ENCODE measurements around the gene ACOXL. TPM values are rescaled to one million over a fixed set of nuclear protein-coding genes. Genes with fewer than 3 reads are reported as not detected.

ACOXL gene
- total and polyA plus RNA-seq, 2 of the 8 experiments (the other 6 are each of a cell fraction or from before 2014, with no cell fraction given): 11.4 to 20.6 TPM

DNA sequence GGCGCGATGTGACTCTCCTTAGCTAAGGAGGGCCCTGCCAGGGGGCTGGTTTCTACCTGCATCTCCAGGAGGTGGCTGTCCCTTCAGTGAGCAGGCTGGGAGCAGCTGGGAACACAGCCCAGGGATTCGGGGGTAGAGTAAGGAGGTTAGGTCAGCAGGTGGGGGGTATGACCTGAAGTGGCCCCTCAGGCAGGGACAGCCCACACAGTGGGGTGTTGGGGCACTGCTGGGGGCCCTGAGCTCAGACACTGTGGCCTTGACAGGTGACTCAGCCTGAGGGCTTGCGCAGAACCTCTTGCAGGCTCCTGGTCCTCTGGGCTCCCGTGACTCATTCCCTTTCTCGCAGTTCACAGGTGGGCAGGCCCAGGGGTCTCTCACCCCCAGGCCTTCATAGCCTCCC, 202.6 kb downstream of the ACOXL start:
- no peak overlapping the region for H3K9ac ChIP-seq (replicated peaks in 1 of 4; ENCODE audit: extremely low read depth in 1 of 4, low read depth in 3 of 4, low read length in 3 of 4)
- H3K4me1 ChIP-seq (replicated peaks in 1 of 4; ENCODE audit: control insufficient read depth in 3 of 4, insufficient read depth in 4 of 4, low read length in 3 of 4): no peaks in the 10 kb centered on the region; a peak in 1 of 7 replicates
- DNase-seq (ENCODE audit: low read depth in 1 of 2, low spot score in 2 of 2) (no peak), FAIRE-seq (no peak)
- CTCF ChIA-PET (ENCODE audit: partially characterized antibody): interaction anchor here (0.6 to 0.8 kb wide), 2 partner anchors 58 to 223 kb away, joined by 3 read pairs; no protein-coding TSS in a partner anchor
- peaks cover 0 to 3% (median 0%) of the 10 kb centered on the region in 4 experiments; a peak in 1 of 8 replicates for H3K36me3 ChIP-seq (ENCODE audit: control insufficient read depth in 2 of 4, insufficient read depth in 4 of 4, low read length in 3 of 4)
- H2BK12ac ChIP-seq (ENCODE audit: low read depth, low read length): no peak overlapping the region
- H3K79me2 ChIP-seq (ENCODE audit: control insufficient read depth in 1 of 2, insufficient read depth in 2 of 2, low read length in 2 of 2): no peaks in the 10 kb centered on the region
- peaks cover 3 to 6% of the 10 kb centered on the region in 2 experiments; a peak in 3 of 4 replicates for H3K9me3 ChIP-seq (ENCODE audit: insufficient read depth in 2 of 2, low read depth in 1 of 2, low read length in 1 of 2)
- no peak overlapping the region for H2BK5ac ChIP-seq (ENCODE audit: low read depth, low read length)
- no peak overlapping the region for H4K5ac ChIP-seq (ENCODE audit: insufficient read length, low read depth, low read length)
- no peaks in the 10 kb centered on the region for H3K27me3 ChIP-seq (replicated peaks in 1 of 4; ENCODE audit: control insufficient read depth in 3 of 4, extremely low read depth in 1 of 4, insufficient read depth in 3 of 4, low read length in 3 of 4)
- H3K4me2 ChIP-seq (ENCODE audit: insufficient read depth in 1 of 2, low read depth in 2 of 2, low read length in 2 of 2): no peak overlapping the region
- H2AK5ac ChIP-seq (ENCODE audit: low read depth, low read length): no peak overlapping the region
- H2BK120ac ChIP-seq (replicated peaks; ENCODE audit: low read depth, low read length): no peak overlapping the region
- POLR2A ChIA-PET (ENCODE audit: partially characterized antibody): no interaction called here
- no peak overlapping the region for H2BK20ac ChIP-seq (ENCODE audit: low read length)
- no peak overlapping the region for H2AFZ ChIP-seq (ENCODE audit: low read length)
- no peak overlapping the region for H4K91ac ChIP-seq (replicated peaks; ENCODE audit: insufficient read length, low read length)
- 84% methylated on average over 6 of the region's 6 CpGs; no CpG with 5 or more reads in 1 of the 2 experiments for WGBS, 2 experiments (ENCODE audit: extremely low coverage in 1 of 2, insufficient coverage in 1 of 2, insufficient read length in 1 of 2, insufficient replicate concordance in 2 of 2, low coverage in 1 of 2, low lambda C conversion rate in 2 of 2, missing lambda C conversion rate in 1 of 2)
- no peak overlapping the region for H3K14ac ChIP-seq (ENCODE audit: insufficient read length)
- no peaks in the 10 kb centered on the region for H3K79me1 ChIP-seq (ENCODE audit: low read depth, low read length)
- no peak overlapping the region for H4K8ac ChIP-seq (ENCODE audit: extremely low read depth, insufficient read depth, low read length)
- H3K27ac ChIP-seq (ENCODE audit: low read depth, low read length): no peak overlapping the region
- no peaks in the 10 kb centered on the region for H3K23me2 ChIP-seq (ENCODE audit: low read depth, low read length)
- no peak overlapping the region for H3K18ac ChIP-seq (ENCODE audit: extremely low read depth, low read length)
- no peak overlapping the region for H3K4ac ChIP-seq (replicated peaks; ENCODE audit: insufficient read length, low read depth, low read length)
- H3K23ac ChIP-seq (ENCODE audit: insufficient read length): no peak overlapping the region
- H3K4me3 ChIP-seq (ENCODE audit: extremely low read depth in 1 of 4, insufficient read depth in 2 of 4, low read depth in 3 of 4, low read length in 4 of 4): no peak overlapping the region
- H3K56ac ChIP-seq (replicated peaks; ENCODE audit: insufficient read length, low read depth, low read length): no peak overlapping the region
- H4K20me1 ChIP-seq (replicated peaks in 1 of 2; ENCODE audit: control insufficient read depth in 1 of 2, insufficient read depth in 2 of 2, low read length in 2 of 2): no peaks in the 10 kb centered on the region
- no peak overlapping the region for H2BK15ac ChIP-seq (ENCODE audit: low read length)
- TF ChIP-seq RFX5 (IDR thresholded peaks at IDR 0.05; ENCODE audit: borderline replicate concordance, low read depth, low read length) (no peak), JUN (IDR thresholded peaks at IDR 0.05; ENCODE audit: low read depth, low read length) (no peak), SRF (IDR thresholded peaks at IDR 0.05; ENCODE audit: low read depth, low read length) (no peak), EGR1 (IDR thresholded peaks at IDR 0.05; ENCODE audit: borderline replicate concordance, low read depth, low read length) (no peak)
